GM18519 (cell line): ENCODE data around the gene PLEKHN1.

ENCODE experiments used
- ATAC-seq: cut with Tn5 transposase; IDR thresholded peaks from one replicate; pipeline ENCODE4 v1.9.1; 2021; ENCODE audit warnings: mild to moderate bottlenecking, moderate library complexity; ENCODE audit not compliant: unreplicated experiment, low FRiP score

The PLEKHN1 gene

GRCh38 chr1:1020415-1021009 lies 54.2 kb downstream of the PLEKHN1 start:
- ATAC-seq = no peak

- no peak for ATAC-seq
Measured at GRCh38 chr1:1021010-1021919, 55.0 kb downstream of the PLEKHN1 start.

- no peak for ATAC-seq
Measured at GRCh38 chr1:1021920-1022259, 55.6 kb downstream of the PLEKHN1 start.

DNA sequence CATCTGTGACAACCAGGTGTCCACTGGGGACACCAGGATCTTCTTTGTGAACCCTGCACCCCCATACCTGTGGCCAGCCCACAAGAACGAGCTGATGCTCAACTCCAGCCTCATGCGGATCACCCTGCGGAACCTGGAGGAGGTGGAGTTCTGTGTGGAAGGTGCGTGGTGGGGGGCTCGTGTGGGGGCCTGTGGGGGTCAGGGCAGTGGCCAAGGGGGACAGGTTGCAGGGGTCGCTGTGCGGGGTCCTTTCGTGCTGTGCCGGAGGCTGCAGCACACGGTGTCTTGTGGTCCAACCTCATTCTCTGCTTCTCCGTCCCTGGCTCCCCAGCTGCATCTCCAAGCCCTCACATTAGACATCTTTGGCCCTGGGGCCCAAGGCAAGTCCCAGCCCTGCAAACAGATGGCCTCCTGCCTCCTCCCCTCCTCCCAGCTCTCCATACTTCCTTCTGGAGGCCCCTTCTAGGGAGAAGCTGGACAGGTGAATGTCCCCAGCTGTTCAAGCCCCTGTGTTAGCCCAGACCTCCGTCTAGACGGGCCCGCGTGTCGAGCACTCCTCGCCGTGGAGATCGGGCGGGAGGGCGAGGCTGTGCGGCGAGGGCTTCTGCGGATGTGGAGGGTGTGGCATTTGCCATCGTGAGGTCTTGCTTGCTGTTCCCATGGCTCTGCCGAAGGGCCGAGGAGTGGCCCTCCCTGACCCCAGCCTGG lies 56.2 kb downstream of the PLEKHN1 start:
- no peak for ATAC-seq

DNA sequence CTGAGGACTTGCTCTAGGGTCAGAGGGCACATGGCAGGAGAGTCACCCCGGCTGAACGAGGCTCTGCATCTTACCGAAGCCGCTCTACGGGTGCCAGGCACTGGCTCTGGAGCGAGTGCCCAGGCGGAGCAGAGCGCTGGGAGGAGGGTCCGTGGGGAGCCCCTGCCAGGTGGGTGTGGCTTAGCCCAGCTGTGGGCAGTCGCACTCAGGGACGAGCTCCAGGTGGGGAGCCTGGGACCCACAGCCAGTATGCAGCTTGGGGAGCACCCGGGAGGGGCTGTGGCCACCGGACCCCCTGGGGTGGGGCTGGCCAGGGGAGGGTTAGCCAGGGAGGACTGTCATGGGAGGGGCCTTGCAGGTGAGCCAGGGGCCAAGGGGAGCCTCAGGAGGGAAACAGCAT lies 57.4 kb downstream of the PLEKHN1 start:
- no peak for ATAC-seq

DNA sequence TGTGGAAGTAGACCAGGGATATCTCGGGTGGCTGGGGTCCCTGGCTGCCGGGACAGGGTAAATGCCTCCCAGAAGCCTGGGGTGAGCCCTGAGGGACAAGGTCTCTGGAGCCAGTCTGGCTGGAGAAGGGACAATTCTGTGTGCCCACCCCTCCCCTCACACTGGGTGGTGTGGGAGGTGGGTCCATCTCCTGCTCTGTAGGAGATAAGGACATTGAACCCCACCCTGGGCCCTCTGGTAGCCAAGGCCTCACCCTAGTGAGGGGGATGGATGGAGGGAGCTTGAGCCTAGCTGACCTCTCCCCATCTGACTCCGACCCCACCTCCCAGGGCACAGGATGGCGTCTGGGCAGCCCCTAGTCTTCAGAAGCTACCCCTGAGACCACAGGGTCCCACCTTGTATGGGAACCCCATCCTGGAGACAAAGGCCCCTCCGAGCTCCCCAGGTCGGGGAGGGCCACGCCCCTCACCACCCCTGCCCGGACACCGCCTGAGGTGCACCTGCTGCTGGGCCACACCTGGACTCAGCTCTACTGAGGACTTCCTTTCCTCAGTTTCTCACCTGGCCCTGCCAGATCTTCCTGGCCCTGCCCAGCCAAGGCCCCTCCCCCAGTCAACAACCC lies 58.0 kb downstream of the PLEKHN1 start:
- ATAC-seq = no peak

DNA sequence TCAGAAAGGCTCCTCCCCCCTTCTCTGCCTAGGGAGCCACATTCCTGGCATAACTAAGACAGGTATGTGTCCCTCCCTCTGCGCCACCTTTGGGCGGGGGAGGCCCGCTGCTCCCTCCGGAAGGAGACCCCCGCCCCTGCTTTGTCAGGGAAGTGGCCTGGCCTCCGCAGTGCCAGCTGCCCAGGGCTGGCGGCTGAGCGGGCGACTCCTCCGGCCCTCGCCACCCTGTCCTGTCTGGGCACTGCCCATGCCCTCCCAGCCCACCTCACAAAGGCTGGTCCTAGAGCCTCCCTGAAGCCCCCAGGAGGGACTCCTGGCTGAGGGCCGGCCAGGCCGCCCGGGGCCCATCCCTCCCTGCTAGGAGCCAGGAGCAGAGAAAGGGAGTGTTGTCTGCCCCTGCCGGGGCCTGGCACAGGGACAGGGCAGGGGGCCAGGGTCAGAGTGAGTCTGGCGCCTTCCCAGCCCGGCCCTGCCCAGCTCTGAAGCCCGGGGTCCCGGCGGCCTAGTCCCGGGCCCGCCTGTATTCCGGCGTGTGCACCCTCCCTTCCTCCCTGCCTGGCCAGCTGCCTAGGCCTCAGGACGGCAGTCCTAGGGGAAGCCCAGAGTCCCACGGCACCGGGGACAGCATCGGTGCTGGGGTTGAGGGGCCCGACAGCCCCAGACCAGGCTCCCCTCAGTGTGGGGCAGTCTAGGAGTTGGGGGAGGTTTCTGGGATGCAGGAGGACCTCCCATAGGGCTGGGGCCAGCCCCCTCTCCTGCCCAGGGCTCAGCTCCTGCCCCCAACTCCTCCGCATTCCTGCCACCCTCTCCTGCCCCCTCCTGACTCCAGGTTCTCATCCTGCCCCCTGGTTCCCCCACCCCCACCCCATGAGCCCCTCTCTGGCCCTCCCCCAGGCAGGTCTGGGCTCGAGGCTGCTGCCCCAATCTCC lies 58.8 kb downstream of the PLEKHN1 start:
- no peak for ATAC-seq
